Dedifferentiated amniotic fluid mesenchymal stem cell (primary cell): Measurements from ENCODE around the gene ELMOD3.
"Not testable (repeated sequence)": the region's sequence is repeated elsewhere in the genome, so short reads cannot be mapped to it uniquely, and the experiment has no call there.

Experiments
- DNase-seq: peaks from one replicate; pipeline ENCODE4 v3.0.0-alpha.2; 2016; ENCODE audit errors: extremely low spot score

ELMOD3 gene

GRCh38 chr2:85427300-85427835, 72.8 kb downstream of the ELMOD3 start:
- no peak for DNase-seq

GRCh38 chr2:85428343-85428881, 73.8 kb downstream of the ELMOD3 start:
- no peak for DNase-seq

GRCh38 chr2:85429213-85429923, 74.8 kb downstream of the ELMOD3 start:
- no peak for DNase-seq

GRCh38 chr2:85429924-85430289, 75.3 kb downstream of the ELMOD3 start:
- DNase-seq = no peak

- no peak for DNase-seq
Measured at GRCh38 chr2:85430752-85431569, 76.4 kb downstream of the ELMOD3 start.

GRCh38 chr2:85431570-85432205, 77.1 kb downstream of the ELMOD3 start:
- no peak for DNase-seq

- peak; percentile 95 for DNase-seq
Measured at GRCh38 chr2:85433511-85434089, 79.0 kb downstream of the ELMOD3 start.

GRCh38 chr2:85434696-85435095, 80.1 kb downstream of the ELMOD3 start:
- DNase-seq = no peak

- DNase-seq = no peak
Measured at GRCh38 chr2:85435220-85435958, 80.8 kb downstream of the ELMOD3 start.

- DNase-seq = no peak
Measured at GRCh38 chr2:85435981-85436835, 81.6 kb downstream of the ELMOD3 start.

GRCh38 chr2:85436836-85437487, 82.4 kb downstream of the ELMOD3 start:
- no peak for DNase-seq

- no peak for DNase-seq
Measured at GRCh38 chr2:85437488-85438200, 83.1 kb downstream of the ELMOD3 start.

- DNase-seq = no peak
Measured at GRCh38 chr2:85438201-85439024, 83.8 kb downstream of the ELMOD3 start.

GRCh38 chr2:85439025-85439472, 84.5 kb downstream of the ELMOD3 start:
- no peak for DNase-seq

GRCh38 chr2:85439569-85439968, 85.0 kb downstream of the ELMOD3 start:
- not testable (repeated sequence) for DNase-seq

- no peak for DNase-seq
Measured at GRCh38 chr2:85439986-85440385, 85.4 kb downstream of the ELMOD3 start.

- no peak for DNase-seq
Measured at GRCh38 chr2:85440729-85441128, 86.2 kb downstream of the ELMOD3 start.
